HUES6 (cell line): ENCODE results near the gene KLC1.
"Not testable (repeated sequence)": the region's sequence is repeated elsewhere in the genome, so short reads cannot be mapped to it uniquely, and the experiment has no call there.

Experiments used
- H3K27ac ChIP-seq: 2 replicates; pipeline ENCODE4 v1.7.0; 2013; ENCODE audit warnings: low read depth, mild to moderate bottlenecking, low read length, inconsistent platforms
- H3K27me3 ChIP-seq: 2 replicates; pipeline ENCODE4 v1.6.1; 2013; ENCODE audit warnings: low read length; ENCODE audit not compliant: control insufficient read depth, insufficient read depth
- H3K36me3 ChIP-seq: 2 replicates; pipeline ENCODE4 v1.6.1; 2013; ENCODE audit warnings: low read length; ENCODE audit not compliant: control insufficient read depth, insufficient read depth
- H3K4me1 ChIP-seq: 2 replicates; pipeline ENCODE4 v1.6.1; 2013; ENCODE audit warnings: low read length; ENCODE audit not compliant: control insufficient read depth, insufficient read depth
- H3K4me3 ChIP-seq: 2 replicates; pipeline ENCODE4 v1.5.1; 2013; ENCODE audit warnings: low read depth, low read length
- H3K9ac ChIP-seq: one replicate; pipeline ENCODE4 v1.6.1; 2013; ENCODE audit warnings: mild to moderate bottlenecking, low read length
- H3K9me3 ChIP-seq: 2 replicates; pipeline ENCODE4 v1.6.1; 2013; ENCODE audit warnings: low read depth, low read length; ENCODE audit not compliant: control insufficient read depth, insufficient read depth

Gene KLC1

DNA sequence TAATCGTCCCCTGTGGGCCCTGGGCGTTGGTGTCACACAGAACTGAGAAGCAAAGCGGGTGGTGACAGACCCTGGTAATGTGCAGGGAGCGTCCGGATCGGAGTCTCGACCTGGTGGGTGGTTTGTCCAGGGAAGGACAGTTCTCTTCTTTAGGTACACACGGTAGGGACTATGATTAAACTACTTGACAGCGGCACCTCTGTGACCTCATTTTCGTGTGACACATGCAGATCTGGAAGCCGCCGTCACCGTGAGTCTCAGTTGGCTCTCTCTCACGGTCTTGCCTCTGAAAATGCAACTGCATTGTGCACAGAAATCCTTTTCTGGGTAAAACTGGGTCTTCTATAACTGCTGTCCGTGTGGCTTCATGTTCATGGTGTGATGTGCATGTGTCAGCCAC lies 54.1 kb downstream of the KLC1 start:
- Histone ChIP-seq H3K4me3 (no peak overlapping the region), H3K36me3 (peaks cover 91% of the 10 kb centered on the region), H3K27ac (no peak overlapping the region), H3K4me1 (no peaks in the 10 kb centered on the region), H3K9me3 (no peaks in the 10 kb centered on the region), H3K9ac (no peak overlapping the region), H3K27me3 (no peaks in the 10 kb centered on the region)

DNA sequence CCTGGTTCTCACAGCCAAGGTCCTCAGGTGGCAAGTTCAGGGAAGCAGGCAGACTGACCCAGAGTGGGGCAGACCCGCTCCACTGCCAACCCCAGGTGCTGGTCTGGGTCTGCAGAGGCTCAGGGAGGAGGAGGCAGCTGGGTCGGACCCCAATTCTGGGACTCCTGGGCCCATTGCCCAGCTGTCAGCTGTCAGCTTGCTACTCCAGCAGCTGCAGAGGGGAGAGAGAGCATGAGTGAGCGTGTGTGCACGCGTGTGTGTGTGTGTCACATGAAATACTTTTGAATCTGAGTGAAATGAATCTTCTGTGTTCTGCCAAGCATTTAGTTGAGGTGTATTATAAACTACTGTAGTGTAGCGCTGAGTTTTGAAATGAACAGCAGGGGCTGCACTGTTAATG lies 55.5 kb downstream of the KLC1 start:
- Histone ChIP-seq H3K4me1 (peaks cover 3% of the 10 kb centered on the region; the same call in 1 of the 2 replicates), H3K4me3 (no peak overlapping the region), H3K27ac (no peak overlapping the region), H3K9ac (no peak overlapping the region), H3K27me3 (no peaks in the 10 kb centered on the region), H3K9me3 (no peaks in the 10 kb centered on the region), H3K36me3 (peaks cover 89% of the 10 kb centered on the region)

DNA sequence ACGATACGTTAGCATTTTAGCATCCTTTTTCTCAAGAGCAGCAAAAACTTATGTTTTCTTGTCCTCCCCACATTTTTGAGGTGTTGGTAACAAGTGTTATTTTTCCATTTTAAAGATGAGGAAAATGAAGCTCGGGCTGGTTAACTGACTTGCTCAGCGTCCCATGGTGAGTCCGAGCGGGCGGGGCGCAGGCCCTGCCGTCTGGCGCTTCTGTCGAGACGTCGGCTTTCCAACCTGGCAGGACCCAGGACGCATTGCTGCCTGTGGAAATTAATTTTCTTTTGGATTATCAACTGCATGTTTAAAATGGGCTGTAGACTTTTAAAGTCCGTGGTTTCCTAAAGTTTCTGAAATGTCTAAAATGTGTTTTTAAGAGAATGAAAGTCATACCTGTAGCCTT lies 55.9 kb downstream of the KLC1 start:
- no peak overlapping the region for H3K9ac ChIP-seq
- peaks cover 5% of the 10 kb centered on the region; the same call in 1 of the 2 replicates for H3K4me1 ChIP-seq
- no peak overlapping the region for H3K27ac ChIP-seq
- H3K4me3 ChIP-seq, result no peak overlapping the region
- H3K36me3 ChIP-seq, result peaks cover 88% of the 10 kb centered on the region
- no peaks in the 10 kb centered on the region for H3K27me3 ChIP-seq
- H3K9me3 ChIP-seq, result no peaks in the 10 kb centered on the region

DNA sequence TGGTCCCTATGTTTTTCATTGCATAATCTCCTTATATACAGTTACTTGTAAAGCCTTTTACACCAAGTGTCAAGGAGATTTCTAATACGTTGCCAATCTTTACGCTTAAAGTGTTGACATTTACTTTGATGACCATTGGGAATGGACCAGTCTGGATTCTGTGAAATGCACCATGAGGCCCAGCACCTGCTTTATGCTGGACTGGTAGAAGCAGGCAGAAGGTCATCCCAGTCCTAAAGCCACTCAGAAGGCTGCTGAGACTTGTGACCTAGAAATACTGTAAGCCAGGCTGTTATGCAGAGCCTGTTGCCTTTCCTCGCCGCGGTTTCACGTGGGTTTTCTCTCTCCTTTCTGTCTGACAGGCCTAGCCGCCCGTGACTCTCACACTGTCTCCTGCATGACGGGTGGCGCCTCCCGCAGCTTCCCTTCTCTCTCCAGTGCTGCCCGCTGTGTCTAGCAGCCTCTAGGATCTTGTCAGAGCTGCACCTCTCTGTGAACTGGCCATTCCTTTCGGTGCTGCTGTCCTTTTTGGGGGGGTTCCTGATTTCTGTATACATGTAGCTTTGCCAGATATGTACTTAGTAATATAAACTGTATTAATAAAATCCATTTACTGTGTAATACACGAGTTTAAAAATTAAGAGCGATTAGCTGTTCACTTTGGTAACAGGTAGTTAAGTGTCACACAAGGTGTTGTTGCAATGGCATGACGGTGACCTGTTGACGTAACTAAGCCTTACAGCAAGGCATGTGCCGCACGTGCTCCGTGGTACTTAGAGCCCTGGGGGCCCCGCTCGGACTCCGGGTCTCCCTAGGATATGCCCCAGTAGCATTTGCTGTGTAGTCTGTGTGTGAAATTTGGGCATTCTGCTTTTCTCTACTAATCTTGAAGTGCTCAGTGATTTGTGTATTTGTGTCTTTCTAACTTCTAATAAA lies 56.5 kb downstream of the KLC1 start:
- H3K36me3 ChIP-seq, result peaks cover 88% of the 10 kb centered on the region
- H3K4me1 ChIP-seq, result peaks cover 5% of the 10 kb centered on the region; the same call in 1 of the 2 replicates
- no peak overlapping the region for H3K4me3 ChIP-seq
- no peaks in the 10 kb centered on the region for H3K27me3 ChIP-seq
- H3K27ac ChIP-seq, result no peak overlapping the region
- no peaks in the 10 kb centered on the region for H3K9me3 ChIP-seq
- H3K9ac ChIP-seq, result no peak overlapping the region

DNA sequence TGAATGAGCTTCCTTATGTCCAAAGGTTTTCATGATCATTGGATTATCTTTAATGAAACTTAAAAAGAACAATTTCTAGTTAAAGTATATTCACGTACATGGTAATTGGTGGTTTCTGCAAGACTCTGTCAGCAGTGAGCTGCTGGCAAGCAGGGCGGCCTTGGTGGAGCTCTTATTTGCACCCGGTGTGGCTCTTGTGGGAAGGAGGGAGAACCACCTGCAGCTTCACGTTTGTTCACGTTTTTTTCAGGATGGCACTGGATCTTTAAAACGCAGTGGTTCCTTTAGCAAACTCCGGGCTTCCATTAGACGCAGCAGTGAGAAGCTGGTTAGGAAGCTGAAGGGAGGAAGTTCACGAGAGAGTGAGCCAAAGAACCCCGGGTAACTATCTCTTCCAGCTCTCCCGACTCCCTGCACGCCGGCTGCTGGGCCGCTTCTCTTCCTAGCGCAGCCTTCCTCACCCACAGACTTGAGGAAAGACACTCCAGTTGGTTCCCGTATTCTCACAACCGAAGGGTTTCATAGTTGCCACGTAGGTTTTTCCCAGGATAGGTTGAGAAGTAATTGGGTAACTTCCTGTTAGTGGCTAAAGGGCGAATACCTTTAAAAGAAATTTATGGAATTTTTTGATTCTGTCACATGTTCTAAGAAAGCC lies 57.9 kb downstream of the KLC1 start:
- Histone ChIP-seq H3K4me1 (peaks cover 5% of the 10 kb centered on the region; the same call in 1 of the 2 replicates), H3K9me3 (no peaks in the 10 kb centered on the region), H3K27ac (no peak overlapping the region; the same call in 1 of the 2 replicates), H3K9ac (no peak overlapping the region), H3K27me3 (no peaks in the 10 kb centered on the region), H3K36me3 (peaks cover 77% of the 10 kb centered on the region), H3K4me3 (no peak overlapping the region)

DNA sequence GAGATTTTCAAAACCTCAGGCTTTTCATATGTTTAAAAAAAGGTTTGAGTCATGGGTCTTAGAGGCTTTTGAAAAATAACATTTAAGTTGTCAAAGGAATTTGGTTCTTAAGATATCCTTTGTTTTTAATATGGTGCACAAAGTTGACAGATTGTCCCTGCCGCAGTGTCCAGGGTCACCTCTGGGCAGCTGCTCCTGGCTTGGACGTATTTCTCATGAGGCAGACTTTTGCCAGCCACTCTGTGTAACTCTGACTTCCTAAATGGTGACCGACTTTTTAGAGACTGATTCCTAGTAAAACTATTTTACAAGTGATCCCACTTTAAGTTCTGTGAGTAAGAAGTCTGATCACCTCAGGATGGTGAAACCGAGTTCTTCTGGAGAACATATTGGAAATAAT lies 58.7 kb downstream of the KLC1 start:
- Histone ChIP-seq H3K27ac (no peak overlapping the region), H3K36me3 (peaks cover 83% of the 10 kb centered on the region), H3K4me1 (peaks cover 5% of the 10 kb centered on the region; the same call in 1 of the 2 replicates), H3K9me3 (no peaks in the 10 kb centered on the region), H3K27me3 (no peaks in the 10 kb centered on the region), H3K4me3 (no peak overlapping the region), H3K9ac (no peak overlapping the region)

DNA sequence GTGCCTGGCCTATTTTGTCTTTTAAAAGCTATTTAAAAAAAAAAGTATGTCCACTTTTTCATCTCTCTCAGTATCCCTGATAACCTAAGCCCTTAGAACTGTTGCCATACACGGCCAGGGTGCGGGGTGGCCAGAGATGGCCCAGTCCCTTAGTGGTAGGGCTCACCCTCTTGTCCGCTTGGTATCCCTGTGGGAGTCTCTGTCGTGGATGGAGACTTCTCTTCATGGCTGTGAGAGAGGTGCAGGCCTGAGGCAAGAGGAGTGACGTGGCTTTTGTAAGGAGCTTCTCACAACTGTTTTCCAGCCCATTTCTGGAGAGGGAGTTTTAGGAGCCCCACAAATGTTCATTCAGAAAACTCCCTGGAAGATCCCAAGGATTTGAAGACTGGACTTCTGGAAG lies 59.4 kb downstream of the KLC1 start:
- H3K9me3 ChIP-seq, result no peaks in the 10 kb centered on the region
- H3K9ac ChIP-seq, result no peak overlapping the region
- no peak overlapping the region for H3K27ac ChIP-seq
- no peaks in the 10 kb centered on the region for H3K27me3 ChIP-seq
- peaks cover 5% of the 10 kb centered on the region; the same call in 1 of the 2 replicates for H3K4me1 ChIP-seq
- no peak overlapping the region for H3K4me3 ChIP-seq
- peaks cover 83% of the 10 kb centered on the region for H3K36me3 ChIP-seq

DNA sequence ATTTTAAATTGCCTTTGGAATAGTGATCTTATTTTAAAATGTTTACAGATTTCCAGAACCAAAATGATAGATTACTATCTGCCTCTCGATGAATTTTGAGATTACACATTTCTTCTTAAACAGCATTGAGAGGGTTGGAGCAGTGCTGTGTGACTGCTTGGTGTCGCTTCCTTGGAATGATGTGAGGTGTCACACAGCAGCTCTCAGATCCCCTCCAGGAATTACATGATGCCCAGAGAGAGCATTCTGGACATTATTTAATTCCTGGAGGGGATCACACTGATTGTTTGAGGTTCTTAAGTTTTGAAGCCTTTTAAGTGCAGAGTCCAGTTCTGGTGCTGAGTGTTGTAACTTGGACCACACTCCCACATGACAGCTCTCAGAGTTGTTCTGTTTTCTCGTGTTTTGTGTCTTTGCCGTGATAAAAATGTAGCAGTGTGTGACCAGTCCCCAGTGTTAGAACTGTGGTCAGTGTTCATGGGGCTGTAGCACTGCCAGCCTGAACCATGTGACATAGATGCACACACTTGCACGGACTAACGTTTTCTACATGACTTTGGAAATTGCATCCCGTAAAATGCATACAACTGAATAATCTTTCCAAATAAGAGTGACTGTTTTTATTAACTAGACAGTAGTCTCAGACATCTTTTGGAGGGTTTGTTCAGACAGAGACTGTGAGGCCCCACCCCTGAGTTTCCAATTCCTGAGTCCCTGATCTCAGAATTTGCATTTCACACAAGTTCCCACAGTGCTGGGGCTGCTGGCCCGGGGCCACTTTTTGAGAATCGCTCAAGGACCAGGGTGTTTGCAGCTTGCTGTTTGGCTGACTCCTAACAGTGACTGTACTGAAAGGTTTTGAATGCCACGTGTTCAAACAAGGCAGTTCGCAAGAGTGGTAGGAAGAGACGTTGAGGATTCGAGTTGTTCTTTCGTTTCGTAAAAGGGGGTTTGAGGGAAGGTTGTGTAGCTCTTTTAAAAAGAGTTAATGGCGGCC lies 60.2 kb downstream of the KLC1 start:
- Histone ChIP-seq H3K4me3 (no peak overlapping the region), H3K9me3 (no peaks in the 10 kb centered on the region), H3K27me3 (no peaks in the 10 kb centered on the region), H3K9ac (no peak overlapping the region), H3K4me1 (peaks cover 5% of the 10 kb centered on the region; the same call in 1 of the 2 replicates), H3K36me3 (peaks cover 85% of the 10 kb centered on the region), H3K27ac (no peak overlapping the region)

DNA sequence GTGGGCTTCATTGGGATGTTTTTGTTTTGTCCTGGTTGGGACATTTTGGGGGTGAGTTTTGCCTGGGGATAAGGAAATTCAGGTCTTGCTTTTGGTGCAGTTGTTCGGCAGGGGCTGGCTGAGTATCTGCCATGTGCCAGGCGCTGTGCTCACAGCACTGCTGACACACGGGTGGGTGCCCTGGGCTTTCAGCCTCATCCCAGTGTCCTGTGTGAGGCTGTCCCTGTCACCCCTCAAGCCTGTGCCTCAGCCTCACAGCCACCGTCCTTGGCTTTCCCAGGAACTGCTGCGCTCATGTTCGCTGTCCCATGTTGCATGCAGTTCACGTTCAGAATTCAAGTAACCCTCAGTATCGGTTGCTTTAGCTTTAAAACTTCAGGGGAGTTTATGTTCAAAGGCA lies 61.3 kb downstream of the KLC1 start:
- Histone ChIP-seq H3K36me3 (peaks cover 82% of the 10 kb centered on the region), H3K4me3 (no peak overlapping the region)

DNA sequence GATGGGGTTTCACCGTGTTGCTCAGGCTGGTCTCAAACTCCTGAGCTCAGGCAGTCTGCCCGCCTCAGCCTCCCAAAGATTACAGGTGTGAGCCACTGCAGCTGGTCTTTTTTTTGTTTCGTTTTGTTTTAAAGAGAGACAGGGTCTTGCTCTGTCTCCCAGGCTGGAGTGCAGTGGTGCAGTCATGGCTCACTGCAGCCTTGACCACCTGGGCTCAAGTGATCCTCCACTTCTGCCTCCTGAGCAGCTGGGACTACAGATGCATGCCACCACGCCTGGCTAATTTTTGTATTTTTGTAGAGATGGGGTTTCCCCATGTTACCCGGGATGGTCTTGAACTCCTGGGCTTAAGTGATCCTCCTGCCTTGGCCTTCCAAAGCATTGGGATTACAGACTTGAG lies 62.6 kb downstream of the KLC1 start:
- H3K4me1 ChIP-seq, H3K9ac ChIP-seq, H3K4me3 ChIP-seq, H3K9me3 ChIP-seq, H3K27me3 ChIP-seq, H3K27ac ChIP-seq: not testable (repeated sequence)
- peaks cover 80% of the 10 kb centered on the region for H3K36me3 ChIP-seq

More for the DNA sequence above, 61.3 kb downstream of the KLC1 start:
- no peak overlapping the region for H3K9ac ChIP-seq
- H3K9me3 ChIP-seq, result no peaks in the 10 kb centered on the region
- peaks cover 5% of the 10 kb centered on the region; the same call in 1 of the 2 replicates for H3K4me1 ChIP-seq
- H3K27ac ChIP-seq, result no peak overlapping the region
- H3K27me3 ChIP-seq, result no peaks in the 10 kb centered on the region
